Ishikawa (cell line): ENCODE measurements around the gene CASP8.

Experiments
- CEBPB ChIP-seq: IDR thresholded peaks from 2 replicates; pipeline ENCODE4 v1.6.1; 2012
- EP300 ChIP-seq: IDR thresholded peaks from 2 replicates; pipeline ENCODE4 v1.6.1; 2012; ENCODE audit warnings: borderline replicate concordance
- FOXM1 ChIP-seq: IDR thresholded peaks from 2 replicates; pipeline ENCODE4 v1.6.1; 2012; ENCODE audit warnings: low read depth, borderline replicate concordance
- MAX ChIP-seq: IDR thresholded peaks from 2 replicates; pipeline ENCODE4 v1.6.1; 2012
- NFIC ChIP-seq: IDR thresholded peaks from 2 replicates; pipeline ENCODE4 v1.6.1; 2012
- RAD21 ChIP-seq: IDR thresholded peaks from 2 replicates; pipeline ENCODE4 v1.6.1; 2012; ENCODE audit warnings: low read depth
- REST ChIP-seq: IDR thresholded peaks from 2 replicates; pipeline ENCODE4 v1.6.1; 2012; ENCODE audit warnings: low read depth, mild to moderate bottlenecking
- TAF1 ChIP-seq: IDR thresholded peaks from 2 replicates; pipeline ENCODE4 v1.6.1; 2012; ENCODE audit warnings: low read depth, mild to moderate bottlenecking
- TCF12 ChIP-seq: IDR thresholded peaks from 2 replicates; pipeline ENCODE4 v1.6.1; 2012; ENCODE audit warnings: low read depth
- USF1 ChIP-seq: IDR thresholded peaks from 2 replicates; pipeline ENCODE4 v1.6.1; 2012
- YY1 ChIP-seq: IDR thresholded peaks from 2 replicates; pipeline ENCODE4 v1.6.1; 2012; ENCODE audit warnings: low read depth

- TF ChIP-seq RAD21 (no peak; the same call in 1 of the 2 replicates), EP300 (no peak), USF1 (no peak), REST (no peak), CEBPB (no peak), MAX (no peak), YY1 (no peak), TAF1 (no peak), FOXM1 (no peak), NFIC (no peak), TCF12 (no peak)
Measured at GRCh38 chr2:201275990-201276389, 15.7 kb downstream of the CASP8 start.
